Keratinocyte (primary cell): ENCODE data around the gene ZNF681. TPM values are rescaled to one million over a fixed set of nuclear protein-coding genes. Genes with fewer than 3 reads are reported as not detected.

Experiments
- DNase-seq: peaks from one replicate; pipeline ENCODE4 v3.0.0-alpha.2; 2011; ENCODE audit warnings: low read depth, missing footprints, low spot score
- FAIRE-seq: peaks from 2 replicates; lab custom pipeline; 2011; peaks lifted over from hg19 to GRCh38; lab: Jason Lieb, UNC
- H2AFZ ChIP-seq: 2 replicates; pipeline ENCODE4 v1.6.0; 2012; ENCODE audit warnings: low read length, control low read depth, inconsistent platforms; ENCODE audit not compliant: control insufficient read depth
- H3K27ac ChIP-seq: 2 replicates; pipeline ENCODE4 v1.5.1; 2011; ENCODE audit warnings: low read length; ENCODE audit not compliant: control insufficient read depth, insufficient read depth
- H3K27me3 ChIP-seq: 3 replicates; pipeline ENCODE4 v1.6.0; 2011; ENCODE audit warnings: low read length; ENCODE audit not compliant: control insufficient read depth, insufficient read depth; ENCODE audit errors: extremely low read depth
- H3K36me3 ChIP-seq, 2 experiments: 2 replicates in 1 of 2; 3 replicates in 1 of 2; pipeline ENCODE4 v1.5.1; 2011; ENCODE audit warnings: low read length in 2 of 2, mild to moderate bottlenecking in 1 of 2; ENCODE audit not compliant: control insufficient read depth in 2 of 2, insufficient read depth in 2 of 2; ENCODE audit errors: extremely low read depth in 1 of 2
- H3K4me1 ChIP-seq: 3 replicates; pipeline ENCODE4 v1.5.1; 2011; ENCODE audit warnings: low read length; ENCODE audit not compliant: control insufficient read depth, insufficient read depth; ENCODE audit errors: extremely low read depth
- H3K4me2 ChIP-seq: 3 replicates; pipeline ENCODE4 v1.6.0; 2011; ENCODE audit warnings: low read depth, low read length; ENCODE audit not compliant: control insufficient read depth, insufficient read depth; ENCODE audit errors: extremely low read depth
- H3K4me3 ChIP-seq, 3 experiments: fragments of 200-600 bp in 1 of 3; sonication (generic) in 1 of 3; 2 replicates in 2 of 3; 3 replicates in 1 of 3; pipeline ENCODE4 v1.5.1; 2011 to 2016; ENCODE audit warnings: low read length in 3 of 3, mild to moderate bottlenecking in 3 of 3, control low read depth in 2 of 3, inconsistent platforms in 1 of 3, low read depth in 1 of 3, mixed read lengths in 1 of 3, mixed run types in 1 of 3, moderate library complexity in 1 of 3; ENCODE audit not compliant: control insufficient read depth in 2 of 3, insufficient read depth in 2 of 3; ENCODE audit errors: extremely low read depth in 1 of 3
- H3K79me2 ChIP-seq: 2 replicates; pipeline ENCODE4 v1.6.0; 2012; ENCODE audit warnings: low read length; ENCODE audit not compliant: control insufficient read depth, insufficient read depth
- H3K9ac ChIP-seq: 3 replicates; pipeline ENCODE4 v1.6.0; 2011; ENCODE audit warnings: low read length; ENCODE audit not compliant: control insufficient read depth, insufficient read depth; ENCODE audit errors: extremely low read depth
- H3K9me1 ChIP-seq: 3 replicates; pipeline ENCODE4 v1.6.0; 2011; ENCODE audit warnings: low read length; ENCODE audit not compliant: control insufficient read depth, insufficient read depth; ENCODE audit errors: extremely low read depth
- H3K9me3 ChIP-seq: 2 replicates; pipeline ENCODE4 v1.5.1; 2012; ENCODE audit warnings: low read depth, low read length; ENCODE audit not compliant: control insufficient read depth
- H4K20me1 ChIP-seq: 3 replicates; pipeline ENCODE4 v1.6.0; 2011; ENCODE audit warnings: low read length; ENCODE audit not compliant: control insufficient read depth, insufficient read depth; ENCODE audit errors: extremely low read depth
- EZH2 ChIP-seq: IDR thresholded peaks from one replicate; pipeline ENCODE4 v1.6.1; 2012; ENCODE audit warnings: inconsistent platforms, mild to moderate bottlenecking, low read length, moderate library complexity
- dilution Hi-C: fragments of 300-500 bp; cut with MboI; formaldehyde crosslinking; loops from one replicate; pipeline ENCODE4 v1.7.0; 2020; ENCODE audit warnings: low sequenced_read_pairs; ENCODE audit not compliant: extremely low pct_ligation_motif_present
- polyA plus RNA-seq, 5 experiments: library from polyadenylated mRNA; depleted of rRNA in 3 of 5; stranded (reverse) in 3 of 5; stranded (forward) in 1 of 5; unstranded in 1 of 5; fragments of >200 nt; gene quantifications; 1 replicate in 1 of 5; 2 replicates in 3 of 5; 3 replicates in 1 of 5; pipeline versions ENCODE4 v1.2.1 to v1.2.3, GENCODE V29; 2011 to 2012; ENCODE audit warnings: missing spikeins in 2 of 5, low read depth in 1 of 5, low replicate concordance in 1 of 5
- TF ChIP-seq, protein P1 (sequence below), 3 experiments: IDR thresholded peaks in 1 of 3; conservative IDR thresholded peaks in 1 of 3; optimal IDR thresholded peaks in 1 of 3; 2 replicates in 2 of 3; 3 replicates in 1 of 3; pipeline versions ENCODE3 to v1.5.1; 2011; ENCODE audit warnings: low read length in 3 of 3, mild to moderate bottlenecking in 3 of 3, moderate library complexity in 2 of 3, control low read depth in 1 of 3, inconsistent platforms in 1 of 3; ENCODE audit not compliant: insufficient read depth in 2 of 3; ENCODE audit errors: extremely low read depth in 1 of 3

Gene ZNF681
- polyA plus RNA-seq, 1 donor (not counting 4 experiments of a cell fraction or from before 2014, with no cell fraction given), result 1.4 TPM

DNA sequence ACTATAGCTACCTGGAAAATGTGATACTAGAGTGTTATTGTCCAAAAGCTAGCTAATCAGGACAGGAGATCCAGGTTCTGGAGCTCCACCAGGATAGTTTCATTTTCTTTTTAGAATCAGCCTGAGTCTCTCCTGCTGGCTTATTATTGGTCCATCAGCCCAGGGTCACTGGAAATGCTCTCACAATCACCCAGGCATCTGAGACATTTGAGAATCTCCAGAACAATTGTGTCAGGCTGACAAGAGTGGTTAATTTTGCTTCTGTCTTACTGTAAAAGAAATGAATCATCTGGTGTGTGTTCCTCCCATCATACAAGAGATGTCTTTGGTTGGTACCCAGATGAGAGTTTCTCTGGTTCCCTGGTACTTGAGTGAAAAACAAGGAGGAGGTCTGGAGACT lies 43.6 kb upstream of the ZNF681 start:
- no peaks in the 10 kb centered on the region for H3K4me1 ChIP-seq
- no peaks in the 10 kb centered on the region for H3K36me3 ChIP-seq
- no peak overlapping the region for H2AFZ ChIP-seq
- no peak overlapping the region for H3K27ac ChIP-seq
- no peak for TF ChIP-seq EZH2
- TF ChIP-seq, protein P1, sequence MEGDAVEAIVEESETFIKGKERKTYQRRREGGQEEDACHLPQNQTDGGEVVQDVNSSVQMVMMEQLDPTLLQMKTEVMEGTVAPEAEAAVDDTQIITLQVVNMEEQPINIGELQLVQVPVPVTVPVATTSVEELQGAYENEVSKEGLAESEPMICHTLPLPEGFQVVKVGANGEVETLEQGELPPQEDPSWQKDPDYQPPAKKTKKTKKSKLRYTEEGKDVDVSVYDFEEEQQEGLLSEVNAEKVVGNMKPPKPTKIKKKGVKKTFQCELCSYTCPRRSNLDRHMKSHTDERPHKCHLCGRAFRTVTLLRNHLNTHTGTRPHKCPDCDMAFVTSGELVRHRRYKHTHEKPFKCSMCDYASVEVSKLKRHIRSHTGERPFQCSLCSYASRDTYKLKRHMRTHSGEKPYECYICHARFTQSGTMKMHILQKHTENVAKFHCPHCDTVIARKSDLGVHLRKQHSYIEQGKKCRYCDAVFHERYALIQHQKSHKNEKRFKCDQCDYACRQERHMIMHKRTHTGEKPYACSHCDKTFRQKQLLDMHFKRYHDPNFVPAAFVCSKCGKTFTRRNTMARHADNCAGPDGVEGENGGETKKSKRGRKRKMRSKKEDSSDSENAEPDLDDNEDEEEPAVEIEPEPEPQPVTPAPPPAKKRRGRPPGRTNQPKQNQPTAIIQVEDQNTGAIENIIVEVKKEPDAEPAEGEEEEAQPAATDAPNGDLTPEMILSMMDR (optimal IDR thresholded peaks at IDR 0.05 in 1 of 3, IDR thresholded peaks at IDR 0.05 in 1 of 3, conservative IDR thresholded peaks at IDR 0.05 in 1 of 3; ENCODE audit: extremely low read depth in 1 of 3, insufficient read depth in 2 of 3, low read length in 3 of 3), result no peak
- H3K27me3 ChIP-seq, result no peaks in the 10 kb centered on the region
- DNase-seq, result no peak
- H3K79me2 ChIP-seq, result no peaks in the 10 kb centered on the region
- FAIRE-seq, result no peak
- H3K4me3 ChIP-seq, result no peak overlapping the region
- no peaks in the 10 kb centered on the region for H4K20me1 ChIP-seq
- no peaks in the 10 kb centered on the region for H3K9me1 ChIP-seq
- no peak overlapping the region for H3K4me2 ChIP-seq
- dilution Hi-C loops, result no loop called here
- H3K9me3 ChIP-seq, result no peaks in the 10 kb centered on the region
- no peak overlapping the region for H3K9ac ChIP-seq

DNA sequence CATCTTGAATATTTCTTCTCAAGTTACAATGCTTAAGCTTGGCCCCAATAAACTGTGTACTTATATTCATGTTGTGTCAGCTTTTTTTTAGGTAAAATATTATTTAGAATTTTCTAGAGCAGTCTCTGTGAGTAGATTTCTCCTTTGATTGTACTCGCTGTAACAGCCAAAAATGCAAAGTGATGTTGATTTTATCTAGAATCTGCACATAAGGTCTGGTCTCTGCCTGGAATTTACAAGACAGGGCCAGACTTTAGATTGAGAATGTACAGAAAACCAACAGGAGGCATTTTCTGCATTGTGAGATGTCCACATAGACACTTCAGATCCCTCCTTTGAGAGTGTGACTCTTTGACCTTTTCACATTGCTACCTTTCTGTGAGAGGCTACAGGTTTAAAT lies 43.1 kb upstream of the ZNF681 start:
- Histone ChIP-seq H3K27ac (no peak overlapping the region), H3K27me3 (no peaks in the 10 kb centered on the region), H3K36me3 (no peaks in the 10 kb centered on the region), H3K79me2 (no peaks in the 10 kb centered on the region), H3K4me1 (no peaks in the 10 kb centered on the region), H3K4me3 (no peak overlapping the region), H3K9ac (no peak overlapping the region), H2AFZ (no peak overlapping the region), H3K9me3 (no peaks in the 10 kb centered on the region), H3K9me1 (no peaks in the 10 kb centered on the region), H4K20me1 (no peaks in the 10 kb centered on the region), H3K4me2 (no peak overlapping the region)
- FAIRE-seq (no peak), DNase-seq (no peak)
- TF ChIP-seq, protein P1 (optimal IDR thresholded peaks at IDR 0.05 in 1 of 3, IDR thresholded peaks at IDR 0.05 in 1 of 3, conservative IDR thresholded peaks at IDR 0.05 in 1 of 3; ENCODE audit: extremely low read depth in 1 of 3, insufficient read depth in 2 of 3, low read length in 3 of 3), result no peak
- TF ChIP-seq EZH2, result no peak
- dilution Hi-C loops, result no loop called here
